Omental fat pad (tissue), 4 donors: Measurements from ENCODE around the gene EPB41L3. TPM values are rescaled to one million over a fixed set of nuclear protein-coding genes. Genes with fewer than 3 reads are reported as not detected.

Source experiments
- ATAC-seq: fragments of 150-250 bp; one replicate; pipeline ENCODE4 v1.9.1; 2016; ENCODE audit warnings: mild to moderate bottlenecking, moderate library complexity; ENCODE audit not compliant: low FRiP score
- DNase-seq: peaks from one replicate; pipeline ENCODE4 v3.0.0-alpha.2; 2019; ENCODE audit warnings: low spot score
- total RNA-seq, 4 donors: library from RNA; depleted of rRNA; stranded (reverse); fragments of >200 nt; gene quantifications; one replicate each; pipeline ENCODE4 v1.1.0, GENCODE V29; 2016
- TF ChIP-seq, protein P1 (sequence below), 3 donors: fragments of 450-650 bp; IDR thresholded peaks; one replicate each; pipeline ENCODE4 v1.5.1; 2016 to 2017; ENCODE audit warnings: antibody characterized with exemption in 3 of 3, mild to moderate bottlenecking in 3 of 3, moderate library complexity in 2 of 3

The EPB41L3 gene
- total RNA-seq, 4 donors from 2014 or later, result 138 to 319 (median 184) TPM

DNA sequence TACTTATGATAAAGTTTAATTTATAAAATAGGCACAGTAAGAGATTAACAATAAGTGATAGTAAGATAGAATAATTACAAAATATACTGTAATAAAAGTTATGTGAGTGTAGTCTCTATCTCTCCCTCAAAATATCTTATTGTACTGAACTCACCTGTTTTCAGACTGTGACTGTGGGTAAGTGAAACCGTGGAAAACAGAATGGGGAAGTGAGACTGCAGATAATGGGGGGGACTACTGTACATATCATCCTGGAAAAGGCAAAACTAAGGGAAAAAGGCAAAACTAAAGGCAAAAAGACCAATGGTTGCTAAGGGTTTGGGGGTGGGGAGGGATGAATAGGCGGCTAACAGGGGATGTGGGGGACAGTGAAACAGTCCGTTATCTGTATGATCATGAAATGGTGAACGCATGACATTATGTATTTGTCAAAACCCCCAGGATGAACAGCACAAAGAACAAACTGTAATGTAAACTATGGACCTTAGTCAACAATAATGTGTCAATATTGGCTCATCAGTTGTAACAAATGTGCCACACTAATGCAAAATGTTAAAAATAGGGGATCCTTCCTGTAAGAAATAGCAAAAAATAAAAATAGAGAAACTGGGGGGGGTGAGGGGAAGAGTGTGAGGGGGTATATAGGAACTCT is 93.8 kb downstream of the EPB41L3 start:
- DNase-seq (no peak), ATAC-seq (no peak)
- TF ChIP-seq, protein P1, sequence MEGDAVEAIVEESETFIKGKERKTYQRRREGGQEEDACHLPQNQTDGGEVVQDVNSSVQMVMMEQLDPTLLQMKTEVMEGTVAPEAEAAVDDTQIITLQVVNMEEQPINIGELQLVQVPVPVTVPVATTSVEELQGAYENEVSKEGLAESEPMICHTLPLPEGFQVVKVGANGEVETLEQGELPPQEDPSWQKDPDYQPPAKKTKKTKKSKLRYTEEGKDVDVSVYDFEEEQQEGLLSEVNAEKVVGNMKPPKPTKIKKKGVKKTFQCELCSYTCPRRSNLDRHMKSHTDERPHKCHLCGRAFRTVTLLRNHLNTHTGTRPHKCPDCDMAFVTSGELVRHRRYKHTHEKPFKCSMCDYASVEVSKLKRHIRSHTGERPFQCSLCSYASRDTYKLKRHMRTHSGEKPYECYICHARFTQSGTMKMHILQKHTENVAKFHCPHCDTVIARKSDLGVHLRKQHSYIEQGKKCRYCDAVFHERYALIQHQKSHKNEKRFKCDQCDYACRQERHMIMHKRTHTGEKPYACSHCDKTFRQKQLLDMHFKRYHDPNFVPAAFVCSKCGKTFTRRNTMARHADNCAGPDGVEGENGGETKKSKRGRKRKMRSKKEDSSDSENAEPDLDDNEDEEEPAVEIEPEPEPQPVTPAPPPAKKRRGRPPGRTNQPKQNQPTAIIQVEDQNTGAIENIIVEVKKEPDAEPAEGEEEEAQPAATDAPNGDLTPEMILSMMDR (IDR thresholded peaks at IDR 0.05), result no peak

DNA sequence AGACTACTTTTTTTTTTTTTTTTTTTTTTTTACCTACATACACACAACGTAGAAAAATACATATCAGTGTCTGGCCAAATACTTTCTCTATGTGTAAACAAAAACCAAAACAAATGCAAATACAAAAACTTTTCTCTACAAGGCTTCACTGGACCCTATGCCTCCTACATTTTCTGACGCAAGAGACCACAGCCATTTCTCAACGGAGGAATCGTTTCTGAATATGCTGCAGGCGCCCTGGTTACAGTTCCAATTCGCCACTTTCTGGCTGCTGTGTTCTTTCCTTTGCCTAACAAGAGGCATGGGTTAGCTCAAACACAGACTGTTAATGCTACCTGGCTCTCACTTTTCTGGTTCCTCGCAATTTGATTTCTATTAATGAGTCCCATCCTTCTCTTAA is 96.4 kb downstream of the EPB41L3 start:
- TF ChIP-seq, protein P1 (IDR thresholded peaks at IDR 0.05), result no peak
- ATAC-seq (no peak), DNase-seq (no peak)

DNA sequence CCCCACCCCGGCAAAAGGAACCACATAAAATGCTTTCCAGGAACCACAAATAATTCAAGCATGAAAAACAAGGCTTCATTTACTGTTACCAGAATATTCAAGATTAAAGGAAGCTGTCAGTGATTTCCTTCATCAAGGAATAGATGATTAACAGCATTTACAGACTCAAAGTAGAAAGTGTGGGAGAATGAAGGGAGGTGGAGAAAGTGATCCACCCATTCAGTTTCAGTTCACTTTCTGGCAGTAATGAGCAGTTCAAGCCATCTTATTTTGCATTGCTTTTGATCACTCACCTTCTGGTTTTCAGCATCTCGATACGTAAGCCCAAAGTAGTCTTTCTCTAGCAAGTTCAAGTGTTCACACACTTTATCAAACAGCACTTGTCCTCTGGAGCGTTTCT is 99.0 kb downstream of the EPB41L3 start:
- no peak for DNase-seq
- TF ChIP-seq, protein P1 (IDR thresholded peaks at IDR 0.05), result no peak
- no peak for ATAC-seq

DNA sequence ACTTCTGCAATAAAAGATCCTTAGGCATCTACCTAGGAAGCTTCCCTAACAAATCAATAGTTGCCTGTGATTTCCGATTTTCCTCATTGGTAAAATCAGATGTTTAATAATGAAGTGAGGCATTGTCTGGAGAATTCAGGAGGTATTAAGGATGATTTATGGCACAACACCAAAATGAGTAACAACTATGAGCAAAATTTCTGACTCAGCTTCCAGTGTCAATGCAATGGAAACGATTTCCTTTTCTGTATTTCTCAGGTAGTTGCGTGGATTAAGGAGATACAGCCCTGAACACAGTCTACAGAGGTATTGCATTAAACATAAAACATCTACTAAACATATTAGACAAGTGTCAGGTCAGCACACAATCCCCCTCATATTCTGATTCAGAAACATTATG is 99.5 kb downstream of the EPB41L3 start:
- DNase-seq, result no peak
- TF ChIP-seq, protein P1 (IDR thresholded peaks at IDR 0.05), result no peak
- ATAC-seq, result no peak

DNA sequence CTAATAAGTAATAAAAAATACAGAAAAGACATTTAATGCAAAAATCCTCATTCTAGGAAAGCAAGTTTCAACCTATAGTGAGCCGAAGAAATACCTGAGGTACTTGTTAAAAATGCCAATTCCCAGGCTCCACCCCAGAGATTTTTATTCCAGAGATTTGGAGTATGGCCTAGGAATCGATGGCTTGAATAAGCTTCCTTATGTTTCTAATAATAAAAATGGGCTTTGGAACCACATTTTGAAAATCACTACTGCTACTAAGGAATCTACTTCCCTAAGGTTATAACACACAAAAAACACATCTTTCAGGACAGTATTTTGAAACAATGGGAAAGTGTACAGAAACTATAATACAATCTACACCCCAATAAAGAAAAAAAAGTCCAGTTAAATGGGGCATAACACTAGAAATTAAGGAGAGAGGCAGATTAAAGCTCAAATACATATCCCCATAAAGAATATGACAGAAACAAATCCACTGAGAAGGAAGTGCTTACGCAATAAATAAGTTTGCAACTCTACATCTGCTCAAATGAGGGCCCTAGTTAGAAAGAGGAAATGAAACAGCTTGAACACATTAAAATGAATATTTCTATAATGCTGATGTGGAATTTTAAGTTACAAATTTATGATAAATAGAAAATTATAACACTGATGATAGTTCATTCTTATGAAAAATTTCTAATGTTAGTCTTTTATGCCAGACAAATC is 103.7 kb downstream of the EPB41L3 start:
- TF ChIP-seq, protein P1 (IDR thresholded peaks at IDR 0.05), result no peak
- ATAC-seq (no peak), DNase-seq (no peak)

DNA sequence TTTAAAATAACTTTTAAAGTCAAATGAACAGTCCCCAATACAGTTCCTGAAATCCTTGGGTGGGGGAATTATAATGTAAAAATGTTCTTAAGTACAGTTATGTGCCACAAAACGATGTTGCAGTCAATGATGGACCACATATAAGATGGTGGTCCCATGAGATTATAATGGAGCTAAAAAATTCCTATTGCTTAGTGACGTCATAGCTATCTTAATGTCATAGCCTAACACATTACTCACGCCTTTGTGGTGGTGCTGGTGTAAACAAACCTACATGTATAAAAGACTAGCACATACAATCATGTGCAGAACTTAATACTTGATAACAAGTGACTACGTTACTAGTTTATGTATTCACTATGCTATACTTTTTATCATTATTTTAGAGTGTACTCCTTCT is 109.4 kb downstream of the EPB41L3 start:
- ATAC-seq (no peak), DNase-seq (no peak)
- TF ChIP-seq, protein P1 (IDR thresholded peaks at IDR 0.05), result no peak
